ENCODE measurements around the gene CDT1.

CDT1 gene

DNA sequence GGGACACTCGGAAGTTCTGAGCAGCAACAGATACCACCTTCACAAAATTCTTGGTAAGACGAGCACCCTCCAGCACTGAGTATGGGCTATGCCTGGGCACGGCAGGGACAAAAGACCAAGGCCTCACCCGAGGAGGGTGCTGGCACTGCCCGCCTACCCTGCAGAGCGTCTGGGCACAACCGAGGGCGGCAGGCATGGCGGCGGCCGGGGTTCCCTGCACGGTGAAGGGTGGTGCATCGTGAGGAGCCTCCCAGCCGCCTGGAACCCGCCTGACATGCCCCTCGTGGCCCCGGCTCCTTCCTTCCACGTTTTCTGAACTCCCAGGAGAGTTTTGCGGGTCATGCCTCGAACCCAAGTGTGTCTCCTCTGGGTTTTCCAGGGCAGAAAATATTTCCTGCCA lies 34.2 kb downstream of the CDT1 start:
- in situ Hi-C loops (cut with HindIII; ENCODE audit: low sequenced_read_pairs) = no loop called here
- H3K4me3 ChIP-seq (ENCODE audit: low read depth, low read length) = no peak overlapping the region
- TF ChIP-seq, protein P1, sequence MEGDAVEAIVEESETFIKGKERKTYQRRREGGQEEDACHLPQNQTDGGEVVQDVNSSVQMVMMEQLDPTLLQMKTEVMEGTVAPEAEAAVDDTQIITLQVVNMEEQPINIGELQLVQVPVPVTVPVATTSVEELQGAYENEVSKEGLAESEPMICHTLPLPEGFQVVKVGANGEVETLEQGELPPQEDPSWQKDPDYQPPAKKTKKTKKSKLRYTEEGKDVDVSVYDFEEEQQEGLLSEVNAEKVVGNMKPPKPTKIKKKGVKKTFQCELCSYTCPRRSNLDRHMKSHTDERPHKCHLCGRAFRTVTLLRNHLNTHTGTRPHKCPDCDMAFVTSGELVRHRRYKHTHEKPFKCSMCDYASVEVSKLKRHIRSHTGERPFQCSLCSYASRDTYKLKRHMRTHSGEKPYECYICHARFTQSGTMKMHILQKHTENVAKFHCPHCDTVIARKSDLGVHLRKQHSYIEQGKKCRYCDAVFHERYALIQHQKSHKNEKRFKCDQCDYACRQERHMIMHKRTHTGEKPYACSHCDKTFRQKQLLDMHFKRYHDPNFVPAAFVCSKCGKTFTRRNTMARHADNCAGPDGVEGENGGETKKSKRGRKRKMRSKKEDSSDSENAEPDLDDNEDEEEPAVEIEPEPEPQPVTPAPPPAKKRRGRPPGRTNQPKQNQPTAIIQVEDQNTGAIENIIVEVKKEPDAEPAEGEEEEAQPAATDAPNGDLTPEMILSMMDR (IDR thresholded peaks at IDR 0.05; ENCODE audit: low read depth, low read length, missing control alignments) = no peak
- no peak for DNase-seq (ENCODE audit: low read depth)

DNA sequence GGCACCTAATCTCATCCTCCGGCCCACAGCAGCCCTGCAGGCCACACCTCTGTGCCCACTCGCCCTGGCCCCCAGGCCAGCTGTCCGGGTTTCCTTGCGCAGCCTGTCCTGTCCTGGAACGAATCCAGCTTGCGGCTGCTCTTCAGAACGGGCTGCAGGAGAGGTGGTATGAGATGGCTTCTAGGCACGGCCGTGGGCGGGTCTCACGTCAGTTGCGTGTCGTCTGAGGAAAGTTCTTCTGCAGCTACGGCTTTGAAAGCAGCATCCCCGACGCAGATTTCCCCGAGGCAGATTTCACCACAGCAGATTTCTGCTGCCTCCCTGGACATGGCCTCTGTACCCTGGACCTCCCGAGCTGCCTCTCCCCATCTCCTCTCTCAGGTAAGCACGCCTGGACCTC lies 35.0 kb downstream of the CDT1 start:
- H3K4me3 ChIP-seq (ENCODE audit: low read depth, low read length) = no peak overlapping the region
- in situ Hi-C loops (cut with HindIII; ENCODE audit: low sequenced_read_pairs) = no loop called here
- DNase-seq (ENCODE audit: low read depth) = no peak

DNA sequence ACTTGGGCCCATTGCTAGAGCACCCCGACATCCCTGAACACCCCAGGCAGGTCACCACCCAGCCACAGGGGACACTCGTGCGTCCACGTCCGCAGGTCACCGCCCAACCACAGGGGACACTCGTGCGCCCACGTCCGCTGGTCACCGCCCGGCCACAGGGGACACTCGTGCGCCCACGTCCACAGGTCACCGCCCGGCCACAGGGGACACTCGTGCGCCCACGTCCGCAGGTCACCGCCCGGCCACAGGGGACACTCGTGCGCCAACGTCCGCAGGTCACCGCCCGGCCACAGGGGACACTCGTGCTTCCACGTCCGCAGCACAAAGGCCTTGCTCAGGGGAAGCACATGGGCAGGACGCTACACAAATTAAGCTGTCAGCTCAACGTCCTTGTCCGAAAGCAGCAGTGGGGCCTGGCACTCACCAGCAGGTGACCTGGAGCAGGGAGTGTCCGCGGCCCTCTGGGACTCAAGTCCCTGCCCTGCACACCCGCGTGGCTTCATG lies 35.5 kb downstream of the CDT1 start:
- in situ Hi-C loops (cut with HindIII; ENCODE audit: low sequenced_read_pairs) = no loop called here
- DNase-seq (ENCODE audit: low read depth) = no peak
- no peak overlapping the region for H3K4me3 ChIP-seq (ENCODE audit: low read depth, low read length)
- TF ChIP-seq, protein P1 (IDR thresholded peaks at IDR 0.05; ENCODE audit: low read depth, low read length, missing control alignments) = no peak

More for the DNA sequence above, 35.0 kb downstream of the CDT1 start:
- TF ChIP-seq, protein P1 (IDR thresholded peaks at IDR 0.05; ENCODE audit: low read depth, low read length, missing control alignments) = no peak

DNA sequence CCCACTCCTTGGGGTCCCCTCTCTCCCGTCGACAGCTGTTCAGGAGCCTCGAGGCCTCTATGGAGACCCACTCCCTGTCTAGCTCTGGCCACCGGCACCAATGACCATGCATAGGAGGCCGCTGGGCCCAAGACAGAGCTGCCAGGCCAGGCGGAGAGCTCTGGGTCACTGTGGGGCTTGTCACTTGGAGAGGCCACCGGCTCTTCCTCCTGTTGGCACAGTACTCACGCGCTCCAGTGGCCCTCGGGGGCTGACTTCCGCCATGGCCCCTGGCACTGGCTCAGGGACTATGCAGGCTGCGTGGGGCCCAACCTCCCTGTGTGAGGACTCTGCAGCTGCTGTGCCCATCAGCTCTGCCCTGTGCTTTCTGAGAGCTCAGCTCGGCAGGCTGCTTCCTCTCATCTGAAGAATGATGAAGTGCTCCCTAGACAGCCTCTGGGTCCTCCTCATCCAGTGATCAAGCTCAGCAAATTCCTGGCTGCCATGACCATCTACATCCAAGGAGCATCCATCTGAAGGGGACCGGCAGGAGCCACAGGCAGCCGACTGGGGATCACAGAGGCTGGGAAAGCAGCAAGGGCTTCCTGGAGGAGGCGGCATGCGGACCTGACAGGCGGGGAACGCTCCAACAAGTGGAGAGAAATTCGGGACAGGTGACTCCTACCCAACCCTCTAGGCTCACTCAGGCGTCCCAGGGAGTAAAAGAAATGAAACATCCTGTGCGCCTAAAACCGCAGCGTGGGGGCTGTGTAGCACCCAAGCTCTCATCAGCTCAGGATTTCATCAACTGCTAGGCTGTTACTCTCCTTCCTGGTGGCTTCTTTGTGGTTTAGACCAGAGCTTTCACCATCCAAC lies 36.4 kb downstream of the CDT1 start:
- H3K4me3 ChIP-seq (ENCODE audit: low read depth, low read length) = no peak overlapping the region
- in situ Hi-C loops (cut with HindIII; ENCODE audit: low sequenced_read_pairs) = no loop called here
- DNase-seq (ENCODE audit: low read depth) = no peak
- TF ChIP-seq, protein P1 (IDR thresholded peaks at IDR 0.05; ENCODE audit: low read depth, low read length, missing control alignments) = no peak

DNA sequence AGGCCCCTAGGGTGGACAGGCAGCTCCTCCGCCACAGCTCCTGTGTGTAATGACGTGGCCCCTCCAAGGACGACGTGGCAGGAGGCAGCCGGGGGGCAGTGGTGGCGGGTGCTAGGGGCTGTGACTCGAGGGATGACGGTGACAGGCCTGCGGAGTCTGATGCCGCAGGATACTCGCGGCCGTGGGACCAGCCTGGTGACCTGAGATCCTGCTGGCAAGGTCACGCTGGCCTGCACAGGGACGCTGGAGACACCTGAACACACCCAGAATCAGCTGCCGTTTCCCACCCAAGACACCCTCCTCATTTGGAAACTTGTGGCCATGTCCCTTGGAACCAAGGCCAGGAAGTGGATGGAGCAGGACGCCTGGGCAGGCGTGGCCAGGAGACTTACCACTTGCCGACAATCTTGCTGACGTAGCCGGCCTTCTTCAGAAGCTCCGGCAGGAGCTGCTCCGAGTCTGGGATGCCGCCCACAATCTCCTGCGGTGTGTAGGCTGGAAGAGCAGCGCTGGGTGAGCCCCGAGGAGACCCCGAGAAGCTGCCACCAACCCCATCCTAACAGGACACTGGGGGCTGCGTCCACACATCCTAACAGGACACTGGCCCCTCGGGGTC lies 37.1 kb downstream of the CDT1 start:
- no peak overlapping the region for H3K4me3 ChIP-seq (ENCODE audit: low read depth, low read length)
- TF ChIP-seq, protein P1 (IDR thresholded peaks at IDR 0.05; ENCODE audit: low read depth, low read length, missing control alignments) = no peak
- in situ Hi-C loops (cut with HindIII; ENCODE audit: low sequenced_read_pairs) = no loop called here
- DNase-seq (ENCODE audit: low read depth) = no peak

DNA sequence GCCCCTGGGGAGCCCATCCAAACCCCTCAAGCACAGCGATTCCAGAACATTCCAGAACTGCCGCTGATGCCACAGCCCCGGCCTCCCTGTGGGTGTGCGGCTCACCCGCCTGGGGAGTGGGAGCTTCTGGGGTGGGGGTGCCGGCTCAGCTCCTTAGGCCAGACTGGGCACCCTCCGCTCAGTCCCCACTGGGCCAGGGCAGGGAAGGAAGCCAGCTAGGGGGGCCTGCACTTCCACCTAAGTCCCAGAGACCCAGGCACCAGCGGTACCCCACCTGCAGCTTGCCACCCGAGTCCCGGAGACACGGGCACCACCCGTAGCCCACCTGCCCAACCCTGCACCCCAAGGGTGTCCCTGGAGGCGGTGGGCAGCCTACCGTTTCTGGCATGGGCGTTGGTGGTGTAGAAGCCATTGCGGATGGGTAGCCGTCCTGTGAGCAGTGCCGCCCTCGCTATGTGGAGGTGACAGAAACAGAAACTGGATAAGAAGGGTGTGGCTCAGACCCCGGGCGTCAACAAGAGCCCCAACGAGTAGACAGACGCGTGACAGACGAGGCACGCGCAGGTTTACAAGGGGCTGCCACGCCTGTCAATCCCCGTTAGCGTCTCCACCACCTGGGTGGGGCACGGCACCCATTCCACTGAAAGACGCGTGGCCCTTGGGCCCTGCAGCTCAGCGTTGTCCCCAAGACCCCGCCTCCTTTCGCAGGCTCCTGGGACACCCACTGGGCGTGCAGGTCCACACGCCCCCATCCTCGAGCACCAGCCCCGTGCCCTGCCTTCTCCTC lies 38.1 kb downstream of the CDT1 start:
- TF ChIP-seq, protein P1 (IDR thresholded peaks at IDR 0.05; ENCODE audit: low read depth, low read length, missing control alignments) = no peak
- in situ Hi-C loops (cut with HindIII; ENCODE audit: low sequenced_read_pairs) = no loop called here
- no peak overlapping the region for H3K4me3 ChIP-seq (ENCODE audit: low read depth, low read length)
- no peak for DNase-seq (ENCODE audit: low read depth)

Measured in astrocyte of the cerebellum (primary cell).